K562 (cell line): ENCODE data around the gene EPB41L4A. TPM values are rescaled to one million over a fixed set of nuclear protein-coding genes. Genes with fewer than 3 reads are reported as not detected.
A peak's percentile ranks its signal among the peaks of the same experiment; 100 is the strongest.

Experiments
- ATAC-seq: fragments of 200-7000 bp; cut with Tn5 transposase; 3 replicates; pipeline ENCODE4 v1.9.1; 2020; ENCODE audit warnings: moderate library complexity
- BruUV-seq: library from RNA; stranded (reverse); fragments of 400-500 nt; replicated peaks from 2 replicates; lab custom pipeline; 2021; lab: Mats Ljungman, UMichigan
- CTCF ChIA-PET: fragments of 300-600 bp; formaldehyde crosslinking; extraction: SDS; loops from one replicate; lab custom pipeline; 2021; ENCODE audit warnings: low intra/inter-chr PET ratio; lab: Yijun Ruan, JAX
- POLR2A ChIA-PET: fragments of 300-600, 350-650 bp; sonication (Branson Sonifier 250); formaldehyde crosslinking; extraction: SDS; loops from one replicate; lab custom pipeline; 2021; ENCODE audit warnings: antibody characterized with exemption, inconsistent platforms; lab: Yijun Ruan, JAX
- DNase-seq, 4 experiments: peaks; one replicate each; pipeline versions ENCODE4 v3.0.0 to v3.0.0-alpha.2; 2011 to 2018; ENCODE audit warnings: low spot score in 3 of 4, mixed read lengths in 3 of 4; ENCODE audit errors: extremely low read depth in 1 of 4
- FAIRE-seq: peaks from 2 replicates; lab custom pipeline; 2011; peaks lifted over from hg19 to GRCh38; lab: Jason Lieb, UNC
- H2AFZ ChIP-seq: 2 replicates; pipeline ENCODE4 v1.6.0; 2011; ENCODE audit warnings: low read depth, low read length, control low read depth, inconsistent platforms
- H3K27ac ChIP-seq: fragments of 200-600 bp; 3 replicates; pipeline ENCODE4 v1.8.0; 2011; ENCODE audit warnings: low read depth, mild to moderate bottlenecking, control low read depth, inconsistent platforms, low read length, moderate library complexity, mixed read lengths; ENCODE audit errors: extremely low read depth
- H3K27me3 ChIP-seq, 2 experiments: fragments of 300-600 bp in 1 of 2; 2 replicates in 1 of 2; 3 replicates in 1 of 2; pipeline versions ENCODE4 v1.6.0 to v1.8.0; 2011; ENCODE audit warnings: inconsistent platforms in 2 of 2, low read length in 2 of 2, mild to moderate bottlenecking in 1 of 2, mixed read lengths in 1 of 2, moderate library complexity in 1 of 2; ENCODE audit not compliant: control insufficient read depth in 2 of 2, insufficient read depth in 2 of 2
- H3K36me3 ChIP-seq: fragments of 300-600 bp; 3 replicates; pipeline ENCODE4 v1.8.0; 2011; ENCODE audit warnings: mild to moderate bottlenecking, low read length, inconsistent platforms; ENCODE audit not compliant: control insufficient read depth, insufficient read depth
- H3K4me1 ChIP-seq, 2 experiments: fragments of 200-600 bp in 1 of 2; replicated peaks in 1 of 2; 2 replicates in 1 of 2; 3 replicates in 1 of 2; pipeline versions ENCODE4 v1.5.1 to v1.8.0; 2011; ENCODE audit warnings: inconsistent platforms in 2 of 2, low read length in 2 of 2, mild to moderate bottlenecking in 1 of 2, mixed read lengths in 1 of 2, moderate library complexity in 1 of 2; ENCODE audit not compliant: control insufficient read depth in 2 of 2, insufficient read depth in 2 of 2
- H3K4me2 ChIP-seq: 2 replicates; pipeline ENCODE4 v1.6.1; 2011; ENCODE audit warnings: low read length, control low read depth, inconsistent platforms, mixed read lengths; ENCODE audit not compliant: insufficient read depth
- H3K4me3 ChIP-seq: fragments of 200-600 bp; sonication (generic), shearing (Covaris generic); 2 replicates; pipeline ENCODE4 v1.5.1; 2016; ENCODE audit warnings: control low read depth, inconsistent platforms
- H3K79me2 ChIP-seq: fragments of 200-600 bp; 3 replicates; pipeline ENCODE4 v1.8.0; 2011; ENCODE audit warnings: low read length, inconsistent platforms; ENCODE audit not compliant: control insufficient read depth, insufficient read depth
- H3K9ac ChIP-seq, 2 experiments: 2 replicates each; pipeline versions ENCODE4 v1.6.0 to v1.6.1; 2011; ENCODE audit warnings: low read depth in 2 of 2, low read length in 2 of 2, control low read depth in 1 of 2, inconsistent platforms in 1 of 2, mild to moderate bottlenecking in 1 of 2, mixed read lengths in 1 of 2; ENCODE audit not compliant: insufficient read depth in 1 of 2
- H3K9me1 ChIP-seq: one replicate; pipeline ENCODE4 v1.6.0; 2011; ENCODE audit warnings: inconsistent platforms, mild to moderate bottlenecking, low read length, moderate library complexity; ENCODE audit not compliant: control insufficient read depth, insufficient read depth
- H3K9me3 ChIP-seq: replicated peaks from 2 replicates; pipeline ENCODE4 v1.5.1; 2011; ENCODE audit warnings: low read depth, low read length, inconsistent platforms; ENCODE audit not compliant: control insufficient read depth, insufficient read depth
- H4K20me1 ChIP-seq: replicated peaks from 2 replicates; pipeline ENCODE4 v1.6.1; 2011; ENCODE audit warnings: low read length, inconsistent platforms, mixed read lengths; ENCODE audit not compliant: control insufficient read depth, insufficient read depth
- MEIS2 ChIP-seq: fragments of 450-650 bp; IDR thresholded peaks from 2 replicates; pipeline ENCODE4 v1.6.1; 2014; ENCODE audit warnings: mild to moderate bottlenecking; ENCODE audit not compliant: partially characterized antibody
- WGBS: fragments of 100-300 bp; shearing (Covaris generic); methylation state at CpG from one replicate; pipeline ENCODE4 v1.1.6; 2016; ENCODE audit warnings: low coverage, mixed read lengths; ENCODE audit not compliant: insufficient coverage; ENCODE audit errors: missing lambda C conversion rate; 5-methylcytosine and 5-hydroxymethylcytosine counted together
- in situ Hi-C: fragments of 300-500 bp; cut with MboI; formaldehyde crosslinking; loops from 4 replicates; pipeline ENCODE4 v1.15.0; 2018; ENCODE audit warnings: inconsistent platforms, mixed read lengths
- intact Hi-C: fragments of 100-400 bp; cut with micrococcal nuclease; formaldehyde crosslinking; loops from 2 replicates; pipeline ENCODE4 v1.14.2; 2022
- polyA plus RNA-seq, 8 experiments: library from polyadenylated mRNA; depleted of rRNA in 4 of 8; stranded (reverse) in 5 of 8; unstranded in 3 of 8; fragments of >200 nt; fragmentation: Nextera tagmentation in 2 of 8; fragmentation: Illumina TruSeq in 1 of 8; extraction: Ambion mirVana in 2 of 8; extraction: Trizol in 1 of 8; gene quantifications; 2 replicates each; pipeline versions ENCODE4 v1.2.1 to v1.2.3, GENCODE V29; 2011 to 2014; ENCODE audit warnings: inconsistent platforms in 1 of 8, missing spikeins in 1 of 8
- total RNA-seq, 7 experiments: library from RNA; depleted of rRNA in 6 of 7; stranded (reverse); fragments of >200 nt in 6 of 7; fragmentation: Illumina TruSeq in 2 of 7; extraction: Trizol in 2 of 7; gene quantifications; 2 replicates each; pipeline versions ENCODE4 v1.2.1 to v1.2.3, GENCODE V29; 2011 to 2021; ENCODE audit warnings: low replicate concordance in 1 of 7
- TF ChIP-seq, protein P1 (sequence below): fragments of 450-650 bp; formaldehyde crosslinking; IDR thresholded peaks from 2 replicates; pipeline ENCODE4 v1.4.0; 2020; ENCODE audit warnings: mild to moderate bottlenecking, mixed read lengths
- TF ChIP-seq, protein P2 (sequence below), 2 experiments: IDR thresholded peaks in 1 of 2; conservative IDR thresholded peaks in 1 of 2; 2 replicates each; pipeline ENCODE4 v1.6.1; 2016; ENCODE audit warnings: low read depth in 2 of 2, mild to moderate bottlenecking in 1 of 2, missing compliant biosample characterization in 1 of 2, missing genetic modification characterization in 1 of 2, moderate library complexity in 1 of 2
- TF ChIP-seq, protein P3 (sequence below): fragments of 450-650 bp; IDR thresholded peaks from 2 replicates; pipeline ENCODE4 v1.6.1; 2016

The EPB41L4A gene
- total and polyA plus RNA-seq, 9 of the 15 experiments (the other 6 are each of a cell fraction or from before 2014, with no cell fraction given), result 0.04 to 0.35 (median 0.12) TPM; not detected in 3

DNA sequence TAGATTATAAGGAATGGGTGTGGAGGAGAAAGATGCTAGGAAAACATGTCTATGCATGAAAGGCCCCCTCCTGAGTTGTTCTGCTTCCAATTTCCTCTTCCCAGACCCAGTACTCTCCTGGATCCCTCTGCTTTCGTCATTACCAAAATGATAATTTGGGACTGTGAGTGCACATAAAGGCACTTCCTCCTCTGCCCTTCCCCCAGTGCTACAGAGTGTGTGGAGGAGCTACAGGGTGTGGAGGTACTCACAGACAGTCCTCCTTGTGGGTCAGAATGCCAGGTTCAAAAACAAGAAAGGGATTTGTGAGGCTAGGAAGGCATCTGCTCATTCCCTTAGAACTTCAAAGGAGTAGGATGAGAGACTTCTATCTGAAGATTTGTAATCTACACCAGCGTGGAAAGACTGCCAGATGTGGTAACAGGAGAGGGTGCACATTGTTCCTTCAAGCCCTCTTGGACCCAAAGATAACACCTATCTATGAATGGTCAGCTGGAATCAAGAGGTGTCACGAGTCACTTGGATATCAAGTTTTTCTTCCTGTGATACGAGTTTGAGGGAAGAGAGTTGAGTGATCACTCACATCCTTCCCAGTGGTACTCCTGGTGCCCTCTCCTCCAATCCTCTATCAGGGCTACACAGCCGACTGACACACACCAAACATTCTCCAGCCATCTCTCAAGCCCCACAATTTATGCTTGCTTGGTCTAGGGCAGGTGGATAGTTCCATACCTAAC, 201.1 kb downstream of the EPB41L4A start (continued):
- TF ChIP-seq, protein P1, sequence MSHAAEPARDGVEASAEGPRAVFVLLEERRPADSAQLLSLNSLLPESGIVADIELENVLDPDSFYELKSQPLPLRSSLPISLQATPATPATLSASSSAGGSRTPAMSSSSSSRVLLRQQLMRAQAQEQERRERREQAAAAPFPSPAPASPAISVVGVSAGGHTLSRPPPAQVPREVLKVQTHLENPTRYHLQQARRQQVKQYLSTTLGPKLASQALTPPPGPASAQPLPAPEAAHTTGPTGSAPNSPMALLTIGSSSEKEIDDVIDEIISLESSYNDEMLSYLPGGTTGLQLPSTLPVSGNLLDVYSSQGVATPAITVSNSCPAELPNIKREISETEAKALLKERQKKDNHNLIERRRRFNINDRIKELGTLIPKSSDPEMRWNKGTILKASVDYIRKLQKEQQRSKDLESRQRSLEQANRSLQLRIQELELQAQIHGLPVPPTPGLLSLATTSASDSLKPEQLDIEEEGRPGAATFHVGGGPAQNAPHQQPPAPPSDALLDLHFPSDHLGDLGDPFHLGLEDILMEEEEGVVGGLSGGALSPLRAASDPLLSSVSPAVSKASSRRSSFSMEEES, result peak; percentile 81

DNA sequence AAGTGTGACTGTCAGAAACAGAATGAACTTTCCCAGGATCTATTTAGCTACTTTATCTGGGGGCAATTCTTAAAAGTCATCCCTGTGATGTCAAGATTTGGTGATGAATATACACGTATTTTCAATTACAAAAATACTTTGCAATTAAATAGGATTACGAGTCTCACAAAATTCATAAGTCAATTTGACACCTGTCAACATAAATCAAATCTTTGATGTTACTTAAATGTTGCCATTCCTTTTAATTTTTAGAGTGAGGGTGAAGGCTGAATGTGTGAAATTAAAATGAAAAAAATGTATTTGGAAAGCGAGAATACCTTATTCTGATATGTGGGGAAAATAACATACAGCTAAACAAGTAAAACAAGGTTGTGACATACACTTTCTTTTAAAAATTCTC, 202.9 kb downstream of the EPB41L4A start:
- Histone ChIP-seq H3K4me3 (no peak overlapping the region), H3K9me3 (no peaks in the 10 kb centered on the region), H3K9ac (no peak overlapping the region), H3K4me2 (no peak overlapping the region), H2AFZ (no peak overlapping the region), H3K27ac (no peak overlapping the region), H3K27me3 (peaks cover 0 to 1% of the 10 kb centered on the region in 2 experiments; a peak in 1 of 5 replicates), H4K20me1 (no peaks in the 10 kb centered on the region), H3K79me2 (no peaks in the 10 kb centered on the region), H3K36me3 (no peaks in the 10 kb centered on the region), H3K4me1 (peaks cover 0 to 4% of the 10 kb centered on the region in 2 experiments; a peak in 3 of 5 replicates), H3K9me1 (no peaks in the 10 kb centered on the region)
- FAIRE-seq (no peak), ATAC-seq (no peak), DNase-seq (no peak)
- ChIA-PET CTCF (no interaction called here), POLR2A (interaction anchor here (0.8 kb wide), 1 partner anchor 17 kb away, joined by 3 read pairs; no protein-coding TSS in a partner anchor)
- in situ Hi-C loops (loop anchor here (25.0 kb wide), 1 partner anchor 546 kb away; no protein-coding TSS in a partner anchor), intact Hi-C loops (no loop called here)
- WGBS, result 0% methylated on average over 3 of the region's 3 CpGs
- no TSS peak for BruUV-seq
- TF ChIP-seq, protein P2, sequence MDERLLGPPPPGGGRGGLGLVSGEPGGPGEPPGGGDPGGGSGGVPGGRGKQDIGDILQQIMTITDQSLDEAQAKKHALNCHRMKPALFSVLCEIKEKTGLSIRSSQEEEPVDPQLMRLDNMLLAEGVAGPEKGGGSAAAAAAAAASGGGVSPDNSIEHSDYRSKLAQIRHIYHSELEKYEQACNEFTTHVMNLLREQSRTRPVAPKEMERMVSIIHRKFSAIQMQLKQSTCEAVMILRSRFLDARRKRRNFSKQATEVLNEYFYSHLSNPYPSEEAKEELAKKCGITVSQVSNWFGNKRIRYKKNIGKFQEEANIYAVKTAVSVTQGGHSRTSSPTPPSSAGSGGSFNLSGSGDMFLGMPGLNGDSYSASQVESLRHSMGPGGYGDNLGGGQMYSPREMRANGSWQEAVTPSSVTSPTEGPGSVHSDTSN (CRISPR knock-in tag; IDR thresholded peaks at IDR 0.05; ENCODE audit: low read depth), result no peak
- TF ChIP-seq, protein P2 (tag; conservative IDR thresholded peaks at IDR 0.05; ENCODE audit: low read depth), result peak; percentile 71
- TF ChIP-seq, protein P3, sequence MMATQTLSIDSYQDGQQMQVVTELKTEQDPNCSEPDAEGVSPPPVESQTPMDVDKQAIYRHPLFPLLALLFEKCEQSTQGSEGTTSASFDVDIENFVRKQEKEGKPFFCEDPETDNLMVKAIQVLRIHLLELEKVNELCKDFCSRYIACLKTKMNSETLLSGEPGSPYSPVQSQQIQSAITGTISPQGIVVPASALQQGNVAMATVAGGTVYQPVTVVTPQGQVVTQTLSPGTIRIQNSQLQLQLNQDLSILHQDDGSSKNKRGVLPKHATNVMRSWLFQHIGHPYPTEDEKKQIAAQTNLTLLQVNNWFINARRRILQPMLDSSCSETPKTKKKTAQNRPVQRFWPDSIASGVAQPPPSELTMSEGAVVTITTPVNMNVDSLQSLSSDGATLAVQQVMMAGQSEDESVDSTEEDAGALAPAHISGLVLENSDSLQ, result peak; percentile 36; the same call in 1 of the 2 replicates
- TF ChIP-seq MEIS2, result peak; percentile 72
